HEK293T (cell line): Measurements from ENCODE around the gene AAR2.

Experiments used
- CTCF ChIA-PET: fragments of 350-600 bp; formaldehyde crosslinking; extraction: SDS; loops from one replicate; lab custom pipeline; 2021; ENCODE audit warnings: antibody characterized with exemption, inconsistent platforms; lab: Yijun Ruan, JAX
- POLR2A ChIA-PET: fragments of 350-600 bp; formaldehyde crosslinking; extraction: SDS; loops from one replicate; lab custom pipeline; 2020; ENCODE audit warnings: antibody characterized with exemption, inconsistent platforms; lab: Yijun Ruan, JAX
- DNase-seq: peaks from one replicate; pipeline ENCODE4 v3.0.0; 2012; ENCODE audit warnings: mixed read lengths; ENCODE audit errors: extremely low spot score
- ARNT ChIP-seq: fragments of 450-650 bp; IDR thresholded peaks from 2 replicates; pipeline ENCODE4 v1.6.1; 2017; ENCODE audit warnings: mild to moderate bottlenecking
- BHLHE40 ChIP-seq: fragments of 450-650 bp; IDR thresholded peaks from 2 replicates; pipeline ENCODE4 v1.6.1; 2016; ENCODE audit warnings: mild to moderate bottlenecking, moderate library complexity, borderline replicate concordance
- CTBP1 ChIP-seq: fragments of 450-650 bp; IDR thresholded peaks from 2 replicates; pipeline ENCODE4 v1.6.1; 2016; ENCODE audit warnings: borderline replicate concordance
- ELF4 ChIP-seq: fragments of 450-650 bp; IDR thresholded peaks from 2 replicates; pipeline ENCODE4 v1.6.1; 2017; ENCODE audit warnings: antibody characterized with exemption
- FOXA1 ChIP-seq: fragments of 450-650 bp; IDR thresholded peaks from 2 replicates; pipeline ENCODE4 v1.6.1; 2016; ENCODE audit warnings: mild to moderate bottlenecking
- FOXK2 ChIP-seq: fragments of 450-650 bp; IDR thresholded peaks from 2 replicates; pipeline ENCODE4 v1.6.1; 2016; ENCODE audit warnings: mild to moderate bottlenecking
- FOXM1 ChIP-seq: fragments of 450-650 bp; IDR thresholded peaks from 2 replicates; pipeline ENCODE4 v1.6.1; 2017; ENCODE audit warnings: mild to moderate bottlenecking, borderline replicate concordance
- HDGF ChIP-seq: fragments of 450-650 bp; IDR thresholded peaks from 2 replicates; pipeline ENCODE4 v1.6.1; 2017; ENCODE audit warnings: antibody characterized with exemption, borderline replicate concordance
- L3MBTL2 ChIP-seq: fragments of 450-650 bp; conservative IDR thresholded peaks from 2 replicates; pipeline ENCODE4 v1.6.1; 2016; ENCODE audit warnings: mild to moderate bottlenecking
- LEF1 ChIP-seq: fragments of 450-650 bp; IDR thresholded peaks from 2 replicates; pipeline ENCODE4 v1.6.1; 2017; ENCODE audit warnings: mild to moderate bottlenecking, borderline replicate concordance
- NFRKB ChIP-seq: fragments of 450-650 bp; IDR thresholded peaks from 2 replicates; pipeline ENCODE4 v1.6.1; 2016; ENCODE audit warnings: mild to moderate bottlenecking, moderate library complexity
- PKNOX1 ChIP-seq: fragments of 450-650 bp; IDR thresholded peaks from 2 replicates; pipeline ENCODE4 v1.6.1; 2016
- SP1 ChIP-seq: fragments of 450-650 bp; IDR thresholded peaks from 2 replicates; pipeline ENCODE4 v1.6.1; 2017
- SUZ12 ChIP-seq: fragments of 450-650 bp; IDR thresholded peaks from 2 replicates; pipeline ENCODE4 v1.6.1; 2016; ENCODE audit warnings: mild to moderate bottlenecking
- TARDBP ChIP-seq: fragments of 450-650 bp; IDR thresholded peaks from 2 replicates; pipeline ENCODE4 v1.6.1; 2016
- ZNF384 ChIP-seq: fragments of 450-650 bp; IDR thresholded peaks from 2 replicates; pipeline ENCODE4 v1.6.1; 2016

The AAR2 gene

GRCh38 chr20:36200451-36200850, 35.8 kb upstream of the AAR2 start:
- DNase-seq: no peak
- ChIA-PET CTCF (interaction anchor here (0.7 to 3.5 kb wide), 6 partner anchors 11 to 208 kb away, joined by 3 to 18 read pairs (median 4); no protein-coding TSS in a partner anchor), POLR2A (no interaction called here)
- TF ChIP-seq PKNOX1 (no peak), FOXK2 (no peak), TARDBP (no peak), HDGF (no peak), SP1 (no peak), BHLHE40 (no peak), NFRKB (no peak), LEF1 (no peak), ZNF384 (no peak), ELF4 (no peak), FOXA1 (no peak)

GRCh38 chr20:36201198-36201597, 35.1 kb upstream of the AAR2 start:
- POLR2A ChIA-PET: interaction anchor here (1.4 kb wide), 1 partner anchor 35 kb away, joined by 3 read pairs; the partner anchor contains the start of gene AAR2
- TF ChIP-seq ELF4 (no peak), CTBP1 (no peak), SP1 (no peak), SUZ12 (no peak), FOXA1 (no peak), L3MBTL2 (no peak), NFRKB (no peak), TARDBP (no peak), ZNF384 (no peak), PKNOX1 (no peak), LEF1 (no peak), BHLHE40 (no peak), FOXM1 (no peak)
- no peak for DNase-seq
- CTCF ChIA-PET: interaction anchor here (1.0 to 3.5 kb wide), 2 partner anchors 45 to 238 kb away, joined by 3 to 18 read pairs; no protein-coding TSS in a partner anchor

GRCh38 chr20:36202891-36203338, 33.4 kb upstream of the AAR2 start:
- TF ChIP-seq TARDBP (no peak), ARNT (no peak), NFRKB (no peak), ZNF384 (no peak), SUZ12 (no peak), L3MBTL2 (no peak), LEF1 (no peak), ELF4 (no peak), BHLHE40 (no peak), HDGF (no peak), CTBP1 (no peak), FOXK2 (no peak), PKNOX1 (no peak), FOXA1 (no peak), SP1 (no peak), FOXM1 (no peak)
- ChIA-PET CTCF (interaction anchor here (0.5 to 1.6 kb wide), 25 partner anchors 10 to 647 kb away, joined by 3 to 9 read pairs (median 3); partner anchors contain the start of gene SCAND1), POLR2A (no interaction called here)
- DNase-seq: peak; percentile 89

GRCh38 chr20:36203861-36204260, 32.4 kb upstream of the AAR2 start:
- CTCF ChIA-PET: interaction anchor here (1.6 kb wide), 1 partner anchor 196 kb away, joined by 7 read pairs; no protein-coding TSS in a partner anchor
- POLR2A ChIA-PET: no interaction called here
- TF ChIP-seq BHLHE40 (no peak), LEF1 (no peak), CTBP1 (no peak), FOXM1 (no peak), SP1 (no peak)
- no peak for DNase-seq

GRCh38 chr20:36205026-36205425, 31.3 kb upstream of the AAR2 start:
- TF ChIP-seq ARNT: no peak
- no peak for TF ChIP-seq FOXA1
- TF ChIP-seq FOXK2: no peak
- TF ChIP-seq HDGF: no peak
- TF ChIP-seq NFRKB: no peak
- TF ChIP-seq SUZ12: no peak
- no peak for TF ChIP-seq TARDBP
- TF ChIP-seq CTBP1: no peak
- no peak for TF ChIP-seq SP1
- TF ChIP-seq BHLHE40: no peak
- no peak for TF ChIP-seq FOXM1
- no peak for TF ChIP-seq PKNOX1
- TF ChIP-seq LEF1: no peak
- no peak for TF ChIP-seq L3MBTL2
- TF ChIP-seq ELF4: no peak
- TF ChIP-seq ZNF384: no peak
- POLR2A ChIA-PET: no interaction called here
- CTCF ChIA-PET: no interaction called here
- no peak for DNase-seq
